Fibroblast of lung (primary cell): ENCODE measurements around the gene UIMC1.

Experiments used
- CTCF ChIP-seq, 2 donors: IDR thresholded peaks in 1 of 2; conservative IDR thresholded peaks in 1 of 2; 1 replicate in 1 of 2; 2 replicates in 1 of 2; pipeline ENCODE4 v1.5.1; 2011 to 2012; ENCODE audit warnings: low read length in 2 of 2, control low read depth in 1 of 2, inconsistent platforms in 1 of 2, low read depth in 1 of 2, mild to moderate bottlenecking in 1 of 2
- EZH2 ChIP-seq: IDR thresholded peaks from 2 replicates; pipeline ENCODE4 v1.5.1; 2012; ENCODE audit warnings: low read length, control low read depth, mild to moderate bottlenecking; ENCODE audit errors: missing control alignments

- TF ChIP-seq CTCF (conservative IDR thresholded peaks at IDR 0.05 in 1 of 2, IDR thresholded peaks at IDR 0.05 in 1 of 2; ENCODE audit: low read depth in 1 of 2, low read length in 2 of 2): no peak
- TF ChIP-seq EZH2: no peak
Measured at GRCh38 chr5:176921714-176922113, 84.9 kb downstream of the UIMC1 start.
